IPS-15b (cell line): Measurements from ENCODE around the gene PLEKHH1.

Source experiments
- H3K27me3 ChIP-seq: one replicate; pipeline ENCODE4 v1.6.1; 2013; ENCODE audit warnings: low read length; ENCODE audit not compliant: control insufficient read depth, insufficient read depth
- H3K36me3 ChIP-seq: one replicate; pipeline ENCODE4 v1.6.1; 2013; ENCODE audit warnings: low read length; ENCODE audit not compliant: control insufficient read depth, insufficient read depth
- H3K4me1 ChIP-seq: one replicate; pipeline ENCODE4 v1.6.1; 2013; ENCODE audit warnings: mild to moderate bottlenecking, low read length; ENCODE audit not compliant: control insufficient read depth, insufficient read depth
- H3K4me3 ChIP-seq: one replicate; pipeline ENCODE4 v1.5.1; 2013; ENCODE audit warnings: low read depth, low read length
- H3K9ac ChIP-seq: one replicate; pipeline ENCODE4 v1.6.1; 2013; ENCODE audit warnings: low read depth, mild to moderate bottlenecking, low read length
- H3K9me3 ChIP-seq: one replicate; pipeline ENCODE4 v1.6.1; 2013; ENCODE audit warnings: mild to moderate bottlenecking, low read length; ENCODE audit not compliant: control insufficient read depth, insufficient read depth

Gene PLEKHH1

DNA sequence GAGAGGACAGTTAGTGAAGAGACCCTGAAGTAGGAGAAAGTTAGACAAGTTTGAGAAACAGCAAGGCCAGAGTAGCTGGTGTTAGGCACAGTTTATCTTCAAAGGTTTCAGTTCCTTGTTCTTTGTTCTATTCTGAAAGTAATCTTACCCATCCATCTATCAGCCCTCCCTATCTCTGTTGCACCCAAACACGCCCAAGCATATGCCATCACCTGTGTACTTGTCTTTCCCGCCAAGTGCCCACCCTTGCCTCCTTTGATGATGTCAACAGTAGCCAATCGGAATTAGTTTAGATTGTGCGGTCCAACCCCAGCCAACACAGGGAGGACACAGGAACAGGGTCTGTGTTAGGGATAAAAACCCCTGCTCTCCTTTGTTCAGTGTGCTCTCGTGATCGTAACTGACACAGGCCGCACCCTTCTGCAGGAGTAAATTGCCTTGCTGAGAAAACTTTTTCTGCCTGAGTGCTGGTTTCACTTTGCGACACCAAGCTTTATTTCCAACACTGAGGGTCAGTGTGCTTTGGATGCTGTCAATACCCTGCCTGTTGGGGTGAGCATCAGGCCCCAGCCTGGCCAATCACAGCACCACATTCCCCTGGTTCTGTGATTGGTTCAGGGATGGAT is 39.9 kb upstream of the PLEKHH1 start:
- H3K36me3 ChIP-seq: peaks cover 3% of the 10 kb centered on the region
- H3K27me3 ChIP-seq: no peaks in the 10 kb centered on the region
- H3K4me1 ChIP-seq: no peaks in the 10 kb centered on the region
- no peak overlapping the region for H3K4me3 ChIP-seq
- no peak overlapping the region for H3K9ac ChIP-seq
- H3K9me3 ChIP-seq: peaks cover 7% of the 10 kb centered on the region

DNA sequence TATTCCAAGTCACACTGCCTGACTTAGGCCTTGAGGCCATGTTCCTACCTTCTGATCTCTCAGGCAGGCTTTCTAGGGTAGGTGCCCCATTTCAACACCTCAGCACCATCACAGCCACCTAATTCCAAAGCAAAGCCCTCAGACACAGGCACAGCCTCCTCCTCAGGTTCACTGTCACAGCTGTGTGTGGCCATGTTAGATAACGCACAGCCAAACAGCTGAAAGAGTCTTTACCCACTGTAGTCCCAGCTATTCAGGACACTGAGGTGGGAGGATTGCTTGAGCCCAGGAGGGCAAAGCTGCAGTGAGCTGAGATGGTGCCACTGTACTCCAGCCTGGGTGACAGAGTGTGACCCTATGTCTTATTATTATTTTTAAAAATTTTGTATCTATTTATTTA is 37.3 kb upstream of the PLEKHH1 start:
- H3K4me3 ChIP-seq: no peak overlapping the region
- no peak overlapping the region for H3K9ac ChIP-seq
- H3K36me3 ChIP-seq: peaks cover 3% of the 10 kb centered on the region
- H3K27me3 ChIP-seq: no peaks in the 10 kb centered on the region
- peaks cover 7% of the 10 kb centered on the region for H3K9me3 ChIP-seq
- H3K4me1 ChIP-seq: no peaks in the 10 kb centered on the region

DNA sequence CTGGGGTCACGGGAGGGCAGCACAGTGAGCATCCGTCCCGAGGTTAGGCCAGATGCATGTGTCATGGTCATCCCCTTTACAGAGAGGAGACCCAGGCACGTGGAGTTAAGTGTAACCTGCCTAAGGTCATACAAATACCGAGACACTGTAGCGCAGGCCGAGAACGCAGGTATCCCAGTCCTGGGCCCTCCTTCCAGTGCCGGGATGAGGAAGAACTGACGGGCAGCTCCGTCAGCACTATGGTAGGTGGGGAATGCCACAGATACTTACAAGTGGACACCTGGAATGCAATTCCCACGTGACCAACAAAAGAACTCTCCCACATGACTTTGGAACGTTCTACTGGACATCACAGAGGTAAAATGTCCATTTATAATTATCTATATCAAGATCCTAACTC is 35.9 kb upstream of the PLEKHH1 start:
- H3K9ac ChIP-seq: no peak overlapping the region
- peaks cover 7% of the 10 kb centered on the region for H3K9me3 ChIP-seq
- peaks cover 3% of the 10 kb centered on the region for H3K36me3 ChIP-seq
- no peak overlapping the region for H3K4me3 ChIP-seq
- no peaks in the 10 kb centered on the region for H3K27me3 ChIP-seq
- H3K4me1 ChIP-seq: no peaks in the 10 kb centered on the region

GRCh38 chr14:67497716-67498115 is 35.4 kb upstream of the PLEKHH1 start:
- Histone ChIP-seq H3K9me3 (peaks cover 7% of the 10 kb centered on the region), H3K36me3 (peaks cover 3% of the 10 kb centered on the region), H3K4me3 (no peak overlapping the region), H3K27me3 (no peaks in the 10 kb centered on the region), H3K4me1 (no peaks in the 10 kb centered on the region), H3K9ac (no peak overlapping the region)

DNA sequence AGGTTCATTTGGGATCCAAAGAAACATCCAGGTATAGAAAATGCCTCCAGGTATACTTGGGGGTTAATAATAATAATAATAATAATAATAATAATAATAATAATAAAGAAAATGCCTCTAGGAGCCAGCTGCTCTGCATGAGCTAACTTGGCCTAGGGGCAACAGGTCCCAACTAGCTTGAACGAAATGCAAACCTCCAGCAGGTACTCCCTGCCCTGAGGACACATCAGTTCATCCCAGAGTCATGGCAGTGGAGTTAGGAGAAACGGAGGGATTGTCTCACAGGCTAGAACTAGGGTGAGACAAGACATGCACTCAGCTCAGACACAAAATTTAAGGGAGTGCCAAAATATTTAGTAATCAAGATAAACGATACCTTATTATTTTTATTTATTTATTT is 32.1 kb upstream of the PLEKHH1 start:
- Histone ChIP-seq H3K4me3 (no peak overlapping the region), H3K36me3 (no peaks in the 10 kb centered on the region), H3K4me1 (no peaks in the 10 kb centered on the region), H3K9ac (no peak overlapping the region), H3K27me3 (no peaks in the 10 kb centered on the region), H3K9me3 (no peaks in the 10 kb centered on the region)

- no peaks in the 10 kb centered on the region for H3K4me1 ChIP-seq
- no peaks in the 10 kb centered on the region for H3K9me3 ChIP-seq
- no peak overlapping the region for H3K4me3 ChIP-seq
- H3K36me3 ChIP-seq: no peaks in the 10 kb centered on the region
- no peak overlapping the region for H3K9ac ChIP-seq
- no peaks in the 10 kb centered on the region for H3K27me3 ChIP-seq
These were observed 31.4 kb upstream of the PLEKHH1 start for GRCh38 chr14:67501670-67502069.

DNA sequence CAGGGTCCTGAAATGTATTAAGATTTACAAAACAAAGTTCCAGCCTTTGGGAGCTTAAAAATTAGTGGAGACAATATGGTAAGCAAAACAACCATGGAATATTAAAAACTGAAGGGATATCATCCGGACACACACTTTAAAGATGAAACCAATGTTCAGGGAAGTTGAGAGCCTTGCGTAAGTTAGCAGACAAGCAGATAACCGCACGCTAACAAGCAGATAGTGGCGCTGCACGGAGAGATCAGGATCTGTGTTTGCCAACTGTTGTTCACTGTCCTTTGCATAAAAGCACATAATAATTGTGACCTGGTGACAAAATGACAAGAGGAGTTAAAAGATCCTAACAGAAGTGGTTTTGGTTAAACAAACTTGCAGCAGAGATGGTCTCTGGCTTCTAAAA is 30.2 kb upstream of the PLEKHH1 start:
- Histone ChIP-seq H3K4me3 (no peak overlapping the region), H3K9ac (no peak overlapping the region), H3K36me3 (no peaks in the 10 kb centered on the region), H3K27me3 (no peaks in the 10 kb centered on the region), H3K9me3 (no peaks in the 10 kb centered on the region), H3K4me1 (no peaks in the 10 kb centered on the region)

DNA sequence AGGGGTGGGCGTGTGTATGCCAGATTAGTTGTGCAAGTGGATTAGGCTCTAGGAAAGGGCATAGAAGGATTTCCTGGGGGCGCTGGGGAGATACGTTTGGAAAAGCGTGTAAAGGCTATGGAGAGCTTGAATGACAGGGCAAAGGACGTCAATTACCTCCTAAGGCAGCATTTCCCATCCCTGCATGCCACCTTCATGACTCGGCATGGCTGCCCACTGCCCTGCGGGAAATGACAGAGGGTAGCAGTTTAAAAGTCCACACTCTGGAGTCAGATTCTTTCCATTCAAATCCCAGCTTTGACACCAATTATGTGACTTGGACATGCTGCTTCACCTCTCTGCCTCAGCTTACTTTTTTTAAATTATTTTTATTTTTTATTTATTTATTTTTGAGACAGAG is 29.8 kb upstream of the PLEKHH1 start:
- H3K4me1 ChIP-seq: no peaks in the 10 kb centered on the region
- no peaks in the 10 kb centered on the region for H3K36me3 ChIP-seq
- no peaks in the 10 kb centered on the region for H3K9me3 ChIP-seq
- H3K4me3 ChIP-seq: no peak overlapping the region
- no peaks in the 10 kb centered on the region for H3K27me3 ChIP-seq
- no peak overlapping the region for H3K9ac ChIP-seq

DNA sequence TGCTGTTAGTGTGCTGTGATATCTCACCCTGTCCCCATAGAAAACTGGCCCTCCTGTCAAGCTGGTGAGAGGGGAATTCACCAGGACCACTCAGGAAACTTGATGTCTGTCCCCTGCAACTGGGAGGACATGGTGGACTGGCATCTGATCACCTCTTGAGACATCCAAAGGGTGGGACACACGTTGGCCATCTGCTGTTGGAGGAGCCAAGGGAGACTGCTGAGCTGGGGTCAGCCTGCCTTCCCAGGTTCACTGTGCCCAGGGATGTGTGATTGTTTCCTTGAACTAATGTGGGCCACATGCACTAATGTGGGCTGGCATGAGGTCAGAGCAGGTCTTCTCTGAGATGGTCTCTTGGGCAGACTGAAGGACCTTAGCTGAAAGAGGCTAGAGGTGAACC is 27.8 kb upstream of the PLEKHH1 start:
- Histone ChIP-seq H3K4me1 (no peaks in the 10 kb centered on the region), H3K27me3 (no peaks in the 10 kb centered on the region), H3K36me3 (no peaks in the 10 kb centered on the region), H3K9ac (no peak overlapping the region), H3K4me3 (no peak overlapping the region), H3K9me3 (no peaks in the 10 kb centered on the region)

GRCh38 chr14:67508956-67509355 is 24.1 kb upstream of the PLEKHH1 start:
- peaks cover 2% of the 10 kb centered on the region for H3K4me1 ChIP-seq
- H3K36me3 ChIP-seq: no peaks in the 10 kb centered on the region
- H3K9ac ChIP-seq: no peak overlapping the region
- H3K27me3 ChIP-seq: peaks cover 21% of the 10 kb centered on the region
- no peaks in the 10 kb centered on the region for H3K9me3 ChIP-seq
- H3K4me3 ChIP-seq: no peak overlapping the region

- H3K27me3 ChIP-seq: peaks cover 29% of the 10 kb centered on the region
- no peak overlapping the region for H3K4me3 ChIP-seq
- H3K36me3 ChIP-seq: no peaks in the 10 kb centered on the region
- H3K4me1 ChIP-seq: peaks cover 2% of the 10 kb centered on the region
- no peak overlapping the region for H3K9ac ChIP-seq
- H3K9me3 ChIP-seq: no peaks in the 10 kb centered on the region
These were observed 23.0 kb upstream of the PLEKHH1 start for GRCh38 chr14:67510121-67510520.

GRCh38 chr14:67510836-67511235 is 22.3 kb upstream of the PLEKHH1 start:
- H3K9ac ChIP-seq: no peak overlapping the region
- peaks cover 2% of the 10 kb centered on the region for H3K4me1 ChIP-seq
- peaks cover 32% of the 10 kb centered on the region for H3K27me3 ChIP-seq
- H3K36me3 ChIP-seq: no peaks in the 10 kb centered on the region
- no peaks in the 10 kb centered on the region for H3K9me3 ChIP-seq
- H3K4me3 ChIP-seq: no peak overlapping the region
